ENCODE results near the gene SNRNP48. TPM values are rescaled to one million over a fixed set of nuclear protein-coding genes. Genes with fewer than 3 reads are reported as not detected.

The SNRNP48 gene
- total and polyA plus RNA-seq, 2 of the 8 experiments (the other 6 are each of a cell fraction or from before 2014, with no cell fraction given), result 7.7 to 21.0 TPM

DNA sequence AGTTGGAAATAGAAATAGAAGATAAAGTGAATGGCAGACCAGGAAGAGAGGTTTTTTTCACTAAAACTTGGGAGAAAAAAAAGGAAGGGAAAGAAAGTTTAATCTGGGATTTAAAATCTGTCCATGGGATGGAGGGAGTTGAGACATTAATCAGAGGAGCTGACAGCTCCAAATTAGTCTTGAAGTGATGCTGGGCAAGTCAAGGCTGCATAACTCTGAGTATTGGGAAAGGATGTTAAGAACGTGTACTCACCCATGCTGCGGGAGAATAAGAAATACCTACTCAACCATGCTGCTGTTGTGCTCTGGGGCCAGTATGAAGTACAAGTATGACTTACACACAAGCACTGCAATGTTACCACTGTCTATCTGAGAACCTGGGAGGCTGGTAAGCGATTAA is 47.5 kb downstream of the SNRNP48 start:
- 94% methylated on average over 3 of the region's 3 CpGs; no CpG with 5 or more reads in 1 of the 2 experiments for WGBS, 2 experiments (ENCODE audit: extremely low coverage in 1 of 2, insufficient coverage in 1 of 2, insufficient read length in 1 of 2, insufficient replicate concordance in 2 of 2, low coverage in 1 of 2, low lambda C conversion rate in 2 of 2, missing lambda C conversion rate in 1 of 2)
- H3K4me3 ChIP-seq (ENCODE audit: extremely low read depth in 1 of 4, insufficient read depth in 2 of 4, low read depth in 3 of 4, low read length in 4 of 4), result no peak overlapping the region
- no peak overlapping the region for H2BK20ac ChIP-seq (ENCODE audit: low read length)
- H3K9me3 ChIP-seq (ENCODE audit: insufficient read depth in 2 of 2, low read depth in 1 of 2, low read length in 1 of 2), result peaks cover 0 to 4% of the 10 kb centered on the region in 2 experiments; a peak in 1 of 4 replicates
- H2BK120ac ChIP-seq (replicated peaks; ENCODE audit: low read depth, low read length), result no peak overlapping the region
- no peaks in the 10 kb centered on the region for H3K4me1 ChIP-seq (replicated peaks in 1 of 4; ENCODE audit: control insufficient read depth in 3 of 4, insufficient read depth in 4 of 4, low read length in 3 of 4)
- no peak overlapping the region for H2BK5ac ChIP-seq (ENCODE audit: low read depth, low read length)
- no peaks in the 10 kb centered on the region for H3K36me3 ChIP-seq (ENCODE audit: control insufficient read depth in 2 of 4, insufficient read depth in 4 of 4, low read length in 3 of 4)
- H3K27me3 ChIP-seq (replicated peaks in 1 of 4; ENCODE audit: control insufficient read depth in 3 of 4, extremely low read depth in 1 of 4, insufficient read depth in 3 of 4, low read length in 3 of 4), result 0 out of 7 replicates have a peak, but pooled peaks cover 0 to under 1% (median 0%) of the 10 kb centered on the region in 4 experiments
- H3K23me2 ChIP-seq (ENCODE audit: low read depth, low read length), result no peaks in the 10 kb centered on the region
- POLR2A ChIA-PET (ENCODE audit: partially characterized antibody), result no interaction called here
- no peak overlapping the region for H3K23ac ChIP-seq (ENCODE audit: insufficient read length)
- DNase-seq (ENCODE audit: low read depth in 1 of 2, low spot score in 2 of 2), result no peak
- H3K79me1 ChIP-seq (ENCODE audit: low read depth, low read length), result no peaks in the 10 kb centered on the region
- H3K56ac ChIP-seq (replicated peaks; ENCODE audit: insufficient read length, low read depth, low read length), result no peak overlapping the region
- no peak overlapping the region for H4K5ac ChIP-seq (ENCODE audit: insufficient read length, low read depth, low read length)
- no peak overlapping the region for H3K9ac ChIP-seq (replicated peaks in 1 of 4; ENCODE audit: extremely low read depth in 1 of 4, low read depth in 3 of 4, low read length in 3 of 4)
- no peak for FAIRE-seq
- no peak overlapping the region for H2BK12ac ChIP-seq (ENCODE audit: low read depth, low read length)
- H2AK5ac ChIP-seq (ENCODE audit: low read depth, low read length), result no peak overlapping the region
- CTCF ChIA-PET (ENCODE audit: partially characterized antibody), result interaction anchor here (2.4 kb wide), 1 partner anchor 22 kb away, joined by 8 read pairs; no protein-coding TSS in a partner anchor
- H4K91ac ChIP-seq (replicated peaks; ENCODE audit: insufficient read length, low read length), result no peak overlapping the region
- H3K4ac ChIP-seq (replicated peaks; ENCODE audit: insufficient read length, low read depth, low read length), result no peak overlapping the region
- H2BK15ac ChIP-seq (ENCODE audit: low read length), result no peak overlapping the region
- H3K18ac ChIP-seq (ENCODE audit: extremely low read depth, low read length), result no peak overlapping the region
- H3K79me2 ChIP-seq (ENCODE audit: control insufficient read depth in 1 of 2, insufficient read depth in 2 of 2, low read length in 2 of 2), result no peaks in the 10 kb centered on the region
- no peak overlapping the region for H4K8ac ChIP-seq (ENCODE audit: extremely low read depth, insufficient read depth, low read length)
- H3K27ac ChIP-seq (ENCODE audit: low read depth, low read length), result no peak overlapping the region
- H4K20me1 ChIP-seq (replicated peaks in 1 of 2; ENCODE audit: control insufficient read depth in 1 of 2, insufficient read depth in 2 of 2, low read length in 2 of 2), result no peaks in the 10 kb centered on the region
- no peak overlapping the region for H2AFZ ChIP-seq (ENCODE audit: low read length)
- no peak overlapping the region for H3K4me2 ChIP-seq (ENCODE audit: insufficient read depth in 1 of 2, low read depth in 2 of 2, low read length in 2 of 2)
- H3K14ac ChIP-seq (ENCODE audit: insufficient read length), result no peak overlapping the region
- TF ChIP-seq TCF12 (IDR thresholded peaks at IDR 0.05; ENCODE audit: low read depth, low read length), result no peak
- no peak for TF ChIP-seq ATF3 (IDR thresholded peaks at IDR 0.05; ENCODE audit: insufficient read depth, low read depth, low read length)
- TF ChIP-seq ZNF274 (IDR thresholded peaks at IDR 0.05; ENCODE audit: borderline replicate concordance, extremely low read depth, low read length), result no peak
- TF ChIP-seq BACH1 (IDR thresholded peaks at IDR 0.05; ENCODE audit: low read length), result no peak
- TF ChIP-seq POLR2AphosphoS5 (IDR thresholded peaks at IDR 0.05; ENCODE audit: low read depth, low read length), result no peak
- TF ChIP-seq, protein P1, sequence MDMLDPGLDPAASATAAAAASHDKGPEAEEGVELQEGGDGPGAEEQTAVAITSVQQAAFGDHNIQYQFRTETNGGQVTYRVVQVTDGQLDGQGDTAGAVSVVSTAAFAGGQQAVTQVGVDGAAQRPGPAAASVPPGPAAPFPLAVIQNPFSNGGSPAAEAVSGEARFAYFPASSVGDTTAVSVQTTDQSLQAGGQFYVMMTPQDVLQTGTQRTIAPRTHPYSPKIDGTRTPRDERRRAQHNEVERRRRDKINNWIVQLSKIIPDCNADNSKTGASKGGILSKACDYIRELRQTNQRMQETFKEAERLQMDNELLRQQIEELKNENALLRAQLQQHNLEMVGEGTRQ (IDR thresholded peaks at IDR 0.05; ENCODE audit: low read length), result no peak
- no peak for TF ChIP-seq SAP30 (IDR thresholded peaks at IDR 0.05; ENCODE audit: insufficient read depth, insufficient replicate concordance, low read length)
- TF ChIP-seq PHF8 (conservative IDR thresholded peaks at IDR 0.05; ENCODE audit: low read depth, low read length), result no peak
- no peak for TF ChIP-seq SP4 (IDR thresholded peaks at IDR 0.05; ENCODE audit: low read length)
- no peak for TF ChIP-seq GTF2F1 (IDR thresholded peaks at IDR 0.05; ENCODE audit: borderline replicate concordance, low read depth, low read length)
- TF ChIP-seq KDM1A (IDR thresholded peaks at IDR 0.05; ENCODE audit: borderline replicate concordance, low read length), result no peak
- no peak for TF ChIP-seq SIRT6 (IDR thresholded peaks at IDR 0.05; ENCODE audit: low read length)
- TF ChIP-seq, protein P2, sequence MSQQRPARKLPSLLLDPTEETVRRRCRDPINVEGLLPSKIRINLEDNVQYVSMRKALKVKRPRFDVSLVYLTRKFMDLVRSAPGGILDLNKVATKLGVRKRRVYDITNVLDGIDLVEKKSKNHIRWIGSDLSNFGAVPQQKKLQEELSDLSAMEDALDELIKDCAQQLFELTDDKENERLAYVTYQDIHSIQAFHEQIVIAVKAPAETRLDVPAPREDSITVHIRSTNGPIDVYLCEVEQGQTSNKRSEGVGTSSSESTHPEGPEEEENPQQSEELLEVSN (IDR thresholded peaks at IDR 0.05), result no peak

Measured in H1 (cell line).